H1 (cell line): ENCODE measurements around the gene DUS1L. TPM values are rescaled to one million over a fixed set of nuclear protein-coding genes. Genes with fewer than 3 reads are reported as not detected.

Source experiments
- CTCF ChIA-PET: fragments of 300-600 bp; sonication (Branson Sonifier 250); formaldehyde crosslinking; loops from one replicate; lab custom pipeline; 2021; ENCODE audit not compliant: partially characterized antibody; lab: Charles Lee
- POLR2A ChIA-PET: fragments of 300-600 bp; sonication (Branson Sonifier 250); formaldehyde crosslinking; loops from one replicate; lab custom pipeline; 2021; ENCODE audit warnings: inconsistent platforms; ENCODE audit not compliant: partially characterized antibody; lab: Charles Lee
- DNase-seq, 2 experiments: peaks; one replicate each; pipeline versions ENCODE4 v3.0.0 to v3.0.0-alpha.2; 2010 to 2022; ENCODE audit warnings: low spot score in 2 of 2, low read depth in 1 of 2, mixed read lengths in 1 of 2
- FAIRE-seq: peaks from 2 replicates; lab custom pipeline; 2011; peaks lifted over from hg19 to GRCh38; lab: Jason Lieb, UNC
- H2AFZ ChIP-seq: 2 replicates; pipeline ENCODE4 v1.8.1; 2012; ENCODE audit warnings: low read length, inconsistent platforms
- H2AK5ac ChIP-seq: 2 replicates; pipeline ENCODE4 v1.6.1; 2013; ENCODE audit warnings: low read depth, low read length
- H2BK120ac ChIP-seq: replicated peaks from 2 replicates; pipeline ENCODE3; 2013; ENCODE audit warnings: low read depth, low read length, inconsistent platforms
- H2BK12ac ChIP-seq: 2 replicates; pipeline ENCODE4 v1.6.1; 2013; ENCODE audit warnings: low read depth, low read length
- H2BK15ac ChIP-seq: 2 replicates; pipeline ENCODE4 v1.6.1; 2013; ENCODE audit warnings: low read length
- H2BK20ac ChIP-seq: 2 replicates; pipeline ENCODE4 v1.6.1; 2013; ENCODE audit warnings: low read length
- H2BK5ac ChIP-seq: 2 replicates; pipeline ENCODE4 v1.6.1; 2013; ENCODE audit warnings: low read depth, low read length
- H3K14ac ChIP-seq: 2 replicates; pipeline ENCODE4 v1.6.1; 2013; ENCODE audit warnings: inconsistent platforms; ENCODE audit not compliant: insufficient read length
- H3K18ac ChIP-seq: 2 replicates; pipeline ENCODE4 v1.6.1; 2013; ENCODE audit warnings: low read length; ENCODE audit errors: extremely low read depth
- H3K23ac ChIP-seq: 2 replicates; pipeline ENCODE4 v1.6.1; 2013; ENCODE audit warnings: inconsistent platforms; ENCODE audit not compliant: insufficient read length
- H3K23me2 ChIP-seq: 2 replicates; pipeline ENCODE4 v1.6.1; 2013; ENCODE audit warnings: low read depth, low read length
- H3K27ac ChIP-seq: 2 replicates; pipeline ENCODE4 v1.6.1; 2011; ENCODE audit warnings: low read depth, low read length, inconsistent platforms
- H3K27me3 ChIP-seq, 4 experiments: replicated peaks in 1 of 4; 1 replicate in 1 of 4; 2 replicates in 3 of 4; pipeline versions ENCODE4 v1.6.1 to v1.8.1; 2011 to 2013; ENCODE audit warnings: low read length in 3 of 4, mild to moderate bottlenecking in 3 of 4, inconsistent platforms in 2 of 4, mixed read lengths in 2 of 4, moderate library complexity in 1 of 4; ENCODE audit not compliant: control insufficient read depth in 3 of 4, insufficient read depth in 3 of 4; ENCODE audit errors: extremely low read depth in 1 of 4
- H3K36me3 ChIP-seq, 4 experiments: 2 replicates each; pipeline versions ENCODE4 v1.6.1 to v1.8.1; 2011 to 2013; ENCODE audit warnings: mild to moderate bottlenecking in 4 of 4, low read length in 3 of 4, moderate library complexity in 2 of 4, control low read depth in 1 of 4, inconsistent platforms in 1 of 4; ENCODE audit not compliant: insufficient read depth in 4 of 4, control insufficient read depth in 2 of 4
- H3K4ac ChIP-seq: replicated peaks from 2 replicates; pipeline ENCODE3; 2013; ENCODE audit warnings: low read length, low read depth, mixed read lengths, inconsistent platforms; ENCODE audit not compliant: insufficient read length
- H3K4me1 ChIP-seq, 4 experiments: replicated peaks in 1 of 4; 1 replicate in 1 of 4; 2 replicates in 3 of 4; pipeline versions ENCODE4 v1.6.1 to v1.8.1; 2011 to 2013; ENCODE audit warnings: low read length in 3 of 4, inconsistent platforms in 2 of 4, mixed read lengths in 1 of 4; ENCODE audit not compliant: insufficient read depth in 4 of 4, control insufficient read depth in 3 of 4
- H3K4me2 ChIP-seq, 2 experiments: 2 replicates each; pipeline versions ENCODE4 v1.6.1 to v1.8.1; 2011 to 2013; ENCODE audit warnings: low read depth in 2 of 2, low read length in 2 of 2, control low read depth in 1 of 2, inconsistent platforms in 1 of 2, mild to moderate bottlenecking in 1 of 2; ENCODE audit not compliant: insufficient read depth in 1 of 2
- H3K4me3 ChIP-seq, 4 experiments: fragments of 200-600, 300-600 bp in 1 of 4; sonication (generic), shearing (Covaris generic), sonication (Bioruptor Twin) in 1 of 4; 2 replicates each; pipeline versions ENCODE4 v1.5.1 to v1.8.1; 2011 to 2016; ENCODE audit warnings: low read length in 4 of 4, low read depth in 3 of 4, control low read depth in 2 of 4, inconsistent platforms in 2 of 4, mild to moderate bottlenecking in 2 of 4, mixed read lengths in 1 of 4, moderate library complexity in 1 of 4; ENCODE audit not compliant: insufficient read depth in 2 of 4; ENCODE audit errors: extremely low read depth in 1 of 4
- H3K56ac ChIP-seq: replicated peaks from 2 replicates; pipeline ENCODE3; 2013; ENCODE audit warnings: low read depth, mild to moderate bottlenecking, mixed read lengths, low read length, inconsistent platforms; ENCODE audit not compliant: insufficient read length
- H3K79me1 ChIP-seq: 2 replicates; pipeline ENCODE4 v1.6.1; 2013; ENCODE audit warnings: low read depth, low read length, control low read depth
- H3K79me2 ChIP-seq, 2 experiments: 2 replicates each; pipeline versions ENCODE4 v1.6.1 to v1.8.1; 2012 to 2013; ENCODE audit warnings: low read length in 2 of 2, mild to moderate bottlenecking in 2 of 2, inconsistent platforms in 1 of 2; ENCODE audit not compliant: insufficient read depth in 2 of 2, control insufficient read depth in 1 of 2
- H3K9ac ChIP-seq, 4 experiments: replicated peaks in 1 of 4; 1 replicate in 1 of 4; 2 replicates in 3 of 4; pipeline versions ENCODE4 v1.6.1 to v1.8.1; 2011 to 2013; ENCODE audit warnings: low read depth in 3 of 4, low read length in 3 of 4, control low read depth in 2 of 4, mild to moderate bottlenecking in 2 of 4, moderate library complexity in 2 of 4, inconsistent platforms in 1 of 4; ENCODE audit errors: extremely low read depth in 1 of 4
- H3K9me3 ChIP-seq, 2 experiments: 2 replicates each; pipeline versions ENCODE4 v1.6.1 to v1.8.1; 2012 to 2013; ENCODE audit warnings: mild to moderate bottlenecking in 2 of 2, moderate library complexity in 2 of 2, control low read depth in 1 of 2, inconsistent platforms in 1 of 2, low read depth in 1 of 2, low read length in 1 of 2, mixed read lengths in 1 of 2; ENCODE audit not compliant: insufficient read depth in 2 of 2
- H4K20me1 ChIP-seq, 2 experiments: replicated peaks in 1 of 2; 2 replicates each; pipeline versions ENCODE3 to v1.8.1; 2011 to 2013; ENCODE audit warnings: inconsistent platforms in 2 of 2, low read length in 2 of 2, mild to moderate bottlenecking in 1 of 2; ENCODE audit not compliant: insufficient read depth in 2 of 2, control insufficient read depth in 1 of 2
- H4K5ac ChIP-seq: 2 replicates; pipeline ENCODE4 v1.6.1; 2013; ENCODE audit warnings: low read length, low read depth, mixed read lengths, inconsistent platforms; ENCODE audit not compliant: insufficient read length
- H4K8ac ChIP-seq: 2 replicates; pipeline ENCODE4 v1.8.0; 2013; ENCODE audit warnings: mild to moderate bottlenecking, moderate library complexity, low read length, inconsistent platforms; ENCODE audit not compliant: insufficient read depth; ENCODE audit errors: extremely low read depth
- H4K91ac ChIP-seq: replicated peaks from 2 replicates; pipeline ENCODE3; 2013; ENCODE audit warnings: low read length, mixed read lengths, inconsistent platforms; ENCODE audit not compliant: insufficient read length
- MAFK ChIP-seq: IDR thresholded peaks from 2 replicates; pipeline ENCODE4 v1.6.1; 2012; ENCODE audit warnings: low read depth, mild to moderate bottlenecking, improper control_type of control experiment, low read length
- POU5F1 ChIP-seq: IDR thresholded peaks from 2 replicates; pipeline ENCODE4 v1.6.1; 2011; ENCODE audit warnings: low read depth, mild to moderate bottlenecking, low read length, moderate library complexity
- SP1 ChIP-seq: IDR thresholded peaks from 2 replicates; pipeline ENCODE4 v1.6.1; 2011; ENCODE audit warnings: low read depth, low read length
- TAF1 ChIP-seq: IDR thresholded peaks from 2 replicates; pipeline ENCODE4 v1.6.1; 2011; ENCODE audit warnings: mild to moderate bottlenecking, low read depth, low read length
- WGBS, 2 experiments: shearing (Covaris generic) in 1 of 2; methylation state at CpG; one replicate each; pipeline versions ENCODE4 v1.1.6 to v1.1.7; 2013 to 2015; ENCODE audit warnings: low lambda C conversion rate in 2 of 2, mixed read lengths in 2 of 2, inconsistent platforms in 1 of 2, low coverage in 1 of 2, missing lambda C conversion rate in 1 of 2; ENCODE audit not compliant: insufficient replicate concordance in 2 of 2, insufficient coverage in 1 of 2, insufficient read length in 1 of 2; ENCODE audit errors: extremely low coverage in 1 of 2, missing lambda C conversion rate in 1 of 2; 5-methylcytosine and 5-hydroxymethylcytosine counted together
- polyA plus RNA-seq, 7 experiments: library from polyadenylated mRNA; depleted of rRNA in 3 of 7; stranded (reverse) in 5 of 7; unstranded in 2 of 7; fragments of >200 nt in 5 of 7; fragments of 200-250 nt in 2 of 7; gene quantifications; 1 replicate in 5 of 7; 2 replicates in 1 of 7; 4 replicates in 1 of 7; pipeline versions ENCODE4 v1.2.1 to v1.2.3, GENCODE V29; 2011 to 2013; ENCODE audit warnings: missing spikeins in 2 of 7, mixed read lengths in 2 of 7
- total RNA-seq: library from RNA; stranded (reverse); fragmentation: NEBNext Ultra II Directional; extraction: Animal tissue kit (Norgen Biotek cat#: 25700); gene quantifications from 2 replicates; pipeline ENCODE4 v1.2.1, GENCODE V29; 2021

DUS1L gene
- total and polyA plus RNA-seq, 2 of the 8 experiments (the other 6 are each of a cell fraction or from before 2014, with no cell fraction given) = 34.5 to 69.1 TPM

GRCh38 chr17:82106688-82107305, 41.2 kb upstream of the DUS1L start:
- no peak overlapping the region for H3K4me3 ChIP-seq
- TF ChIP-seq TAF1 = no peak
- no peak for TF ChIP-seq MAFK
- TF ChIP-seq POU5F1 = no peak
- TF ChIP-seq SP1 = no peak

More at GRCh38 chr17:82106688-82107305, 41.2 kb upstream of the DUS1L start:
- H2BK12ac ChIP-seq = peak overlapping the region; percentile 35; the same call in 1 of the 2 replicates
- H2BK120ac ChIP-seq = no peak overlapping the region
- H2BK20ac ChIP-seq = no peak overlapping the region
- CTCF ChIA-PET = interaction anchor here (0.8 to 6.5 kb wide), 21 partner anchors 10 to 300 kb away, joined by 3 to 61 read pairs (median 5); partner anchors contain the start of gene DCXR
- H3K23ac ChIP-seq = no peak overlapping the region
- no peak overlapping the region for H4K5ac ChIP-seq
- POLR2A ChIA-PET = interaction anchor here (0.7 to 2.4 kb wide), 10 partner anchors 8 to 179 kb away, joined by 3 to 14 read pairs (median 3); partner anchors contain the start of genes CENPX, CSNK1D, FASN and MAFG
- H3K4me1 ChIP-seq = peaks cover 0 to 42% (median 35%) of the 10 kb centered on the region in 4 experiments; a peak in 6 of 7 replicates
- no peaks in the 10 kb centered on the region for H3K79me1 ChIP-seq
- no peak for FAIRE-seq
- H3K18ac ChIP-seq = no peak overlapping the region; the same call in 1 of the 2 replicates
- WGBS, 2 experiments = 78% methylated on average over 9 of the region's 9 CpGs; no CpG with 5 or more reads in 1 of the 2 experiments
- 0 out of 2 replicates have a peak overlapping the region, but pooled peaks have one; percentile 16 for H4K8ac ChIP-seq
- no peak overlapping the region for H4K91ac ChIP-seq
- peak overlapping the region; percentile 40 for H3K4ac ChIP-seq
- H2AK5ac ChIP-seq = peak overlapping the region; percentile 78; the same call in 1 of the 2 replicates
- H3K36me3 ChIP-seq = no peaks in the 10 kb centered on the region
- H3K23me2 ChIP-seq = no peaks in the 10 kb centered on the region
- H4K20me1 ChIP-seq = peaks cover 0 to 2% of the 10 kb centered on the region in 2 experiments
- H2BK15ac ChIP-seq = peak overlapping the region; percentile 13; the same call in 1 of the 2 replicates
- no peaks in the 10 kb centered on the region for H3K27me3 ChIP-seq
- no peak overlapping the region for H3K27ac ChIP-seq
- H3K4me2 ChIP-seq = peak overlapping the region; percentile 2 to 28; a peak in 1 of 4 replicates
- no peak for DNase-seq
- H2AFZ ChIP-seq = no peak overlapping the region
- H3K79me2 ChIP-seq = no peaks in the 10 kb centered on the region
- H3K56ac ChIP-seq = no peak overlapping the region
- H2BK5ac ChIP-seq = peak overlapping the region; percentile 27; the same call in 1 of the 2 replicates
- H3K9ac ChIP-seq = no peak overlapping the region
- no peaks in the 10 kb centered on the region for H3K9me3 ChIP-seq
- no peak overlapping the region for H3K14ac ChIP-seq
